GM19239 (cell line): ENCODE results near the gene OR2A2.

Source experiments
- DNase-seq: peaks from one replicate; pipeline ENCODE4 v3.0.0; 2011; ENCODE audit warnings: low spot score; ENCODE audit not compliant: insufficient read length
- FAIRE-seq: peaks from 2 replicates; lab custom pipeline; 2011; peaks lifted over from hg19 to GRCh38; lab: Jason Lieb, UNC

OR2A2 gene

GRCh38 chr7:144134116-144134515 lies 24.7 kb downstream of the OR2A2 start:
- FAIRE-seq, result no peak
- no peak for DNase-seq

- FAIRE-seq, result no peak
- no peak for DNase-seq
These were observed 28.1 kb downstream of the OR2A2 start for GRCh38 chr7:144137501-144137900.

- FAIRE-seq, result no peak
- DNase-seq, result no peak
These were observed 32.8 kb downstream of the OR2A2 start for GRCh38 chr7:144142187-144142586.

- DNase-seq (no peak), FAIRE-seq (no peak)
These were observed 35.0 kb downstream of the OR2A2 start for GRCh38 chr7:144144426-144144825.

DNA sequence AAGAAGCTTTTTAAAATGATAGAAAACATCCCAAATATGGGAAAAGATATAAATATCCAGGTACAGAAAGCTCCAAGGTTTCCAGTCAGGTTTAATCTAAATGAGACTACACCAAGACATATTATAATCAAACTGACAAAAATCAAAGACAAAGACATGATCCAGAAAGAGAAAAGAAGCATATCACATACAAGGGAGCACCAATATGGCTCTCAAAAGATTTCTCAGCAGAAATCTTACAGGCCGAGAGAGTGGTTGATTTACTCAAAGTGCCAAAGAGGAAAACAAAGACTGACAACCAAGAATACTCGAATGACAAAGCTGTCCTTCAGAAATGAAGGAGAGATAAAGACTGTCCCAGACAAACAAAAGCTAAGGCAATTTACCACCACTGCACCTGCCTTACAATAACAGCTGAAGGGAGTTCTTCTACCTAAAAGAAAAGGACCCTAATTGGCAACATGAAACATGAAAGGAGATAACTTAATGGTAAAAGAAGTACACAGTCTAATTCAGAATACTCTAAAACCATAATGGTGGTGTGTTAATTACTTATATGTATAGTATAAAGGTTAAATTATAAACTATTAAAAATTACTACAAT lies 38.9 kb downstream of the OR2A2 start:
- FAIRE-seq, result no peak
- DNase-seq, result no peak

DNA sequence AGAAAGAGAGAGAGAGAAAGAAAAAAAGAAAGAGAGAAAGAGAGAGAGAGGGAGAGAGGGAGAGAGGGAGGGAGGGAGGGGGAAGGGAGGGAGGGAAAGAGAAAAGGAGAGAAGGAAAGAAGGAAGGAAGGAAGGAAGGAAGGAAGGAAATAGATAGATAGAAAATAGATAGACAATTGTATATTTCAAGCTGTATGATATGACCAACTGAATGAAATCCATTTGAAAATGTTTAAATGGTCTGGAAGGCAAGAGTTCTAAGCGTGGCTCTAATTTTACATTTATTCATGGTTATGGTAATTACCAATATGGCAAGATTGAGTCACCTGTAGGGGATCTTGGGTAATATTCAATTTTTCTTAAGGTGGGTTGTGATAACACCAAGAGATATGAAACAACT lies 49.5 kb downstream of the OR2A2 start:
- DNase-seq, result no peak
- no peak for FAIRE-seq
